DOHH2 (cell line): ENCODE results near the gene AHCYL1.

Source experiments
- EZH2phosphoT487 ChIP-seq: fragments of 200-600 bp; sonication (generic); IDR thresholded peaks from 2 replicates; pipeline ENCODE4 v1.6.1; 2017; ENCODE audit warnings: borderline replicate concordance, mild to moderate bottlenecking, antibody characterized with exemption, low read length, moderate library complexity, mixed read lengths
- TF ChIP-seq, protein P1 (sequence below): fragments of 200-600 bp; sonication (generic); IDR thresholded peaks from one replicate; pipeline ENCODE4 v1.5.1; 2014; ENCODE audit warnings: antibody characterized with exemption, mild to moderate bottlenecking, low read depth, low read length; ENCODE audit not compliant: poor library complexity, severe bottlenecking

GRCh38 chr1:110059133-110059863 lies 74.7 kb downstream of the AHCYL1 start:
- TF ChIP-seq, protein P1, sequence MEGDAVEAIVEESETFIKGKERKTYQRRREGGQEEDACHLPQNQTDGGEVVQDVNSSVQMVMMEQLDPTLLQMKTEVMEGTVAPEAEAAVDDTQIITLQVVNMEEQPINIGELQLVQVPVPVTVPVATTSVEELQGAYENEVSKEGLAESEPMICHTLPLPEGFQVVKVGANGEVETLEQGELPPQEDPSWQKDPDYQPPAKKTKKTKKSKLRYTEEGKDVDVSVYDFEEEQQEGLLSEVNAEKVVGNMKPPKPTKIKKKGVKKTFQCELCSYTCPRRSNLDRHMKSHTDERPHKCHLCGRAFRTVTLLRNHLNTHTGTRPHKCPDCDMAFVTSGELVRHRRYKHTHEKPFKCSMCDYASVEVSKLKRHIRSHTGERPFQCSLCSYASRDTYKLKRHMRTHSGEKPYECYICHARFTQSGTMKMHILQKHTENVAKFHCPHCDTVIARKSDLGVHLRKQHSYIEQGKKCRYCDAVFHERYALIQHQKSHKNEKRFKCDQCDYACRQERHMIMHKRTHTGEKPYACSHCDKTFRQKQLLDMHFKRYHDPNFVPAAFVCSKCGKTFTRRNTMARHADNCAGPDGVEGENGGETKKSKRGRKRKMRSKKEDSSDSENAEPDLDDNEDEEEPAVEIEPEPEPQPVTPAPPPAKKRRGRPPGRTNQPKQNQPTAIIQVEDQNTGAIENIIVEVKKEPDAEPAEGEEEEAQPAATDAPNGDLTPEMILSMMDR, result no peak
- no peak for TF ChIP-seq EZH2phosphoT487
